Gastrocnemius medialis (tissue), 4 donors: ENCODE measurements around the gene AADACL3. TPM values are rescaled to one million over a fixed set of nuclear protein-coding genes. Genes with fewer than 3 reads are reported as not detected.

Experiments
- ATAC-seq, 2 donors: fragments of 150-250 bp; one replicate each; pipeline ENCODE4 v1.9.1; 2016
- DNase-seq, 2 donors: peaks; one replicate each; pipeline ENCODE4 v3.0.0-alpha.2; 2019
- H3K27ac ChIP-seq, 4 donors: fragments of 200-600 bp; sonication (generic); 1 replicate in 1 of 4; 2 replicates in 3 of 4; pipeline ENCODE4 v1.5.1; 2016 to 2018; ENCODE audit warnings: mild to moderate bottlenecking in 2 of 4, moderate library complexity in 1 of 4
- H3K27me3 ChIP-seq, 3 donors: fragments of 200-600 bp; sonication (generic) in 2 of 3; 1 replicate in 1 of 3; 2 replicates in 2 of 3; pipeline versions ENCODE4 v1.5.1 to v1.6.0; 2016 to 2019; ENCODE audit warnings: mild to moderate bottlenecking in 1 of 3, moderate library complexity in 1 of 3
- H3K36me3 ChIP-seq, 2 donors: fragments of 200-600 bp; sonication (generic) in 1 of 2; one replicate each; pipeline ENCODE4 v1.5.1; 2017 to 2018
- H3K4me1 ChIP-seq, 2 donors: fragments of 200-600 bp; sonication (generic) in 1 of 2; one replicate each; pipeline ENCODE4 v1.5.1; 2016 to 2017; ENCODE audit warnings: mild to moderate bottlenecking in 2 of 2
- H3K4me3 ChIP-seq, 4 donors: fragments of 200-600 bp; sonication (generic) in 3 of 4; 1 replicate in 1 of 4; 2 replicates in 3 of 4; pipeline ENCODE4 v1.5.1; 2016 to 2019; ENCODE audit warnings: mild to moderate bottlenecking in 2 of 4
- H3K9me3 ChIP-seq, 3 donors: fragments of 200-600 bp; sonication (generic) in 2 of 3; 1 replicate in 1 of 3; 2 replicates in 2 of 3; pipeline ENCODE4 v1.5.1; 2016 to 2019
- CTCF ChIP-seq, 5 experiments: fragments of 450-650 bp in 3 of 5; fragments of 200-600 bp in 2 of 5; sonication (generic) in 2 of 5; IDR thresholded peaks in 4 of 5; conservative IDR thresholded peaks in 1 of 5; 1 replicate in 4 of 5; 2 replicates in 1 of 5; pipeline ENCODE4 v1.5.1; 2016 to 2019; ENCODE audit warnings: antibody characterized with exemption in 5 of 5, mild to moderate bottlenecking in 3 of 5, moderate library complexity in 3 of 5
- POLR2A ChIP-seq, 2 donors: fragments of 450-650 bp; IDR thresholded peaks; one replicate each; pipeline ENCODE4 v1.6.1; 2017; ENCODE audit warnings: antibody characterized with exemption in 2 of 2, mild to moderate bottlenecking in 2 of 2, moderate library complexity in 2 of 2
- in situ Hi-C, 4 donors: fragments of 200-750 bp; cut with MboI; loops; one replicate each; pipeline versions ENCODE4 v1.15.0 to v1.8.0; 2017; ENCODE audit warnings: low sequenced_read_pairs in 4 of 4
- intact Hi-C: fragments of 100-400 bp; cut with DNase I; formaldehyde crosslinking; loops from one replicate; pipeline ENCODE4 v1.15.1; 2023; ENCODE audit warnings: low total_unique reads
- total RNA-seq, 4 donors: library from RNA; depleted of rRNA; stranded (reverse); fragments of >200 nt; gene quantifications; one replicate each; pipeline versions ENCODE4 v1.1.0 to v1.2.3, GENCODE V29; 2016

The AADACL3 gene
- total RNA-seq, 4 donors from 2014 or later = not detected

DNA sequence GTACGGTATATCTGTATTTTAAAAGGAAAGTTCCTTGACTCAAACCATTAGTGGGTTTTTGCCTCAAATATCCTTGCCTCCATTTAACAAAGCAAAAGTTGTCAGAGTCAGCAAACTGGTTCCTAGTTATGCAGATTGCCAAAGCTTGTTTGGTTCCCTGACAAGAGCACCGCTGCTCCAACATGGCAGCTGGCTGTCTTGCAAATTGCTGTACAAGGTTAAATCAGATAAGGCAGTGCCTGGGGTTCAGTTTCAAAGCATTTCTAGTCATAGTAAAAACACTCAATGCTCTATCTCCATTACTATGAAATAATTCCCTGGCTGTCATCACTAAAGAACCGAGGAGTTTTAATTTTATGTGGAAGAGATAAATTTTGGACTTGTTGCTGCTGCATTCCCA is 18.7 kb downstream of the AADACL3 start:
- Histone ChIP-seq H3K9me3 (peaks cover 0 to 11% (median 2%) of the 10 kb centered on the region in 3 donors), H3K4me3 (no peak overlapping the region), H3K4me1 (no peaks in the 10 kb centered on the region), H3K27me3 (no peaks in the 10 kb centered on the region), H3K27ac (no peak overlapping the region), H3K36me3 (no peaks in the 10 kb centered on the region)
- no peak for ATAC-seq
- TF ChIP-seq CTCF (IDR thresholded peaks at IDR 0.05 in 4 of 5, conservative IDR thresholded peaks at IDR 0.05 in 1 of 5) (no peak), POLR2A (IDR thresholded peaks at IDR 0.05) (no peak)
- no peak for DNase-seq
- in situ Hi-C loops = no loop called here
- intact Hi-C loops = no loop called here

DNA sequence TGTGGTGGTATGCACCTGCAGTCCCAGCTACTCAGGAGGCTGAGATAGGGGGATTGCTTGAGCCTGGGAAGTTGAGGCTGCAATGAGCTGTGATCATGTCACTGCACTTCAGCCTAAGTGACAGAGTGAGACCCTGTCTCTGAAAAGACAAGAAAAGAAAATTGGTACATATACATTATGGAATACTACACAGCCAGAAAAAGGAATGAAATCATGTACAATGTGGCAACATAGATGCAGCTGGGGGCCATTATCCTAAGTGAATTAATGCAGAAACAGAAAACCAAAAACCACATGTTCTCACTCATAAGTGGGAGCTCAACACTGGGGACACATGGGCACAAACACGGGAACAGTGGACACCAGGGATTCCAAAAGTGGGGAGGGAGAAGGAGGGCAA is 23.0 kb downstream of the AADACL3 start:
- TF ChIP-seq CTCF (IDR thresholded peaks at IDR 0.05 in 4 of 5, conservative IDR thresholded peaks at IDR 0.05 in 1 of 5) = no peak
- ATAC-seq = no peak
- intact Hi-C loops = no loop called here
- H3K36me3 ChIP-seq = no peaks in the 10 kb centered on the region
- H3K4me1 ChIP-seq = no peaks in the 10 kb centered on the region
- H3K9me3 ChIP-seq = peaks cover 0 to 4% (median 0%) of the 10 kb centered on the region in 3 donors
- no peak overlapping the region for H3K27ac ChIP-seq
- in situ Hi-C loops = no loop called here
- no peaks in the 10 kb centered on the region for H3K27me3 ChIP-seq
- no peak for DNase-seq
- no peak overlapping the region for H3K4me3 ChIP-seq

- Histone ChIP-seq H3K4me1 (no peaks in the 10 kb centered on the region), H3K27ac (no peak overlapping the region), H3K27me3 (no peaks in the 10 kb centered on the region), H3K9me3 (peaks cover 0 to 4% (median 0%) of the 10 kb centered on the region in 3 donors), H3K36me3 (no peaks in the 10 kb centered on the region), H3K4me3 (no peak overlapping the region)
- intact Hi-C loops (no loop called here), in situ Hi-C loops (no loop called here)
- TF ChIP-seq CTCF (IDR thresholded peaks at IDR 0.05 in 4 of 5, conservative IDR thresholded peaks at IDR 0.05 in 1 of 5) = no peak
- TF ChIP-seq POLR2A (IDR thresholded peaks at IDR 0.05) = no peak
- ATAC-seq = no peak
- DNase-seq = no peak
Measured at GRCh38 chr1:12739613-12740012, 23.7 kb downstream of the AADACL3 start.

GRCh38 chr1:12741946-12742345 is 26.0 kb downstream of the AADACL3 start:
- DNase-seq (no peak), ATAC-seq (no peak)
- intact Hi-C loops = no loop called here
- TF ChIP-seq CTCF (IDR thresholded peaks at IDR 0.05 in 4 of 5, conservative IDR thresholded peaks at IDR 0.05 in 1 of 5) (no peak), POLR2A (IDR thresholded peaks at IDR 0.05) (no peak)
- H3K4me3 ChIP-seq = no peak overlapping the region
- no peaks in the 10 kb centered on the region for H3K36me3 ChIP-seq
- peaks cover 0 to 3% of the 10 kb centered on the region in 2 donors for H3K4me1 ChIP-seq
- H3K9me3 ChIP-seq = peaks cover 0 to under 1% (median 0%) of the 10 kb centered on the region in 3 donors
- no peak overlapping the region for H3K27ac ChIP-seq
- H3K27me3 ChIP-seq = no peaks in the 10 kb centered on the region
- in situ Hi-C loops = no loop called here
